HCT116 (cell line): Measurements from ENCODE around the gene RNF220.

Experiments
- CTCF ChIP-seq, 3 experiments: fragments of 200-600 bp in 1 of 3; sonication (generic) in 1 of 3; IDR thresholded peaks in 2 of 3; conservative IDR thresholded peaks in 1 of 3; 2 replicates each; pipeline ENCODE4 v1.5.1; 2012 to 2017; ENCODE audit warnings: low read depth in 2 of 3, low read length in 2 of 3, antibody characterized with exemption in 1 of 3, borderline replicate concordance in 1 of 3, control low read depth in 1 of 3, mild to moderate bottlenecking in 1 of 3, mixed read lengths in 1 of 3, mixed run types in 1 of 3, moderate library complexity in 1 of 3; ENCODE audit not compliant: insufficient read depth in 1 of 3
- EZH2 ChIP-seq: fragments of 200-600 bp; sonication (generic); IDR thresholded peaks from 2 replicates; pipeline ENCODE4 v1.6.1; 2017; ENCODE audit warnings: antibody characterized with exemption, mixed run types
- POLR2A ChIP-seq: IDR thresholded peaks from 2 replicates; pipeline ENCODE4 v1.7.0; 2011; ENCODE audit warnings: borderline replicate concordance; ENCODE audit not compliant: insufficient read depth, insufficient read length; ENCODE audit errors: extremely low read depth
- RAD21 ChIP-seq: IDR thresholded peaks from 2 replicates; pipeline ENCODE4 v1.6.1; 2012; ENCODE audit warnings: low read depth, mild to moderate bottlenecking
- YY1 ChIP-seq: IDR thresholded peaks from 2 replicates; pipeline ENCODE4 v1.6.1; 2011; ENCODE audit warnings: low read length, low read depth, moderate library complexity, mild to moderate bottlenecking; ENCODE audit not compliant: insufficient replicate concordance; ENCODE audit errors: extremely low read depth
- ZFX ChIP-seq: fragments of 450-650 bp; IDR thresholded peaks from 2 replicates; pipeline ENCODE4 v1.6.1; 2017
- TF ChIP-seq, protein P1 (sequence below): IDR thresholded peaks from 2 replicates; pipeline ENCODE4 v1.6.1; 2012

GRCh38 chr1:44565259-44565750 lies 160.2 kb downstream of the RNF220 start:
- TF ChIP-seq EZH2 (no peak), CTCF (IDR thresholded peaks at IDR 0.05 in 2 of 3, conservative IDR thresholded peaks at IDR 0.05 in 1 of 3; ENCODE audit: borderline replicate concordance in 1 of 3, insufficient read depth in 1 of 3, low read depth in 2 of 3, low read length in 2 of 3) (no peak), POLR2A (no peak), YY1 (no peak), ZFX (no peak), RAD21 (no peak)
- TF ChIP-seq, protein P1, sequence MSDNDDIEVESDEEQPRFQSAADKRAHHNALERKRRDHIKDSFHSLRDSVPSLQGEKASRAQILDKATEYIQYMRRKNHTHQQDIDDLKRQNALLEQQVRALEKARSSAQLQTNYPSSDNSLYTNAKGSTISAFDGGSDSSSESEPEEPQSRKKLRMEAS: no peak
